Duodenal mucosa (tissue), 2 donors: ENCODE results near the gene LPP.

Source experiments
- H3K27ac ChIP-seq: one replicate; pipeline ENCODE4 v1.7.0; 2013; ENCODE audit warnings: low read depth, low read length
- H3K27me3 ChIP-seq, 2 donors: one replicate each; pipeline ENCODE4 v1.7.0; 2013; ENCODE audit warnings: low read length in 2 of 2, control low read depth in 1 of 2; ENCODE audit not compliant: insufficient read depth in 2 of 2, control insufficient read depth in 1 of 2
- H3K36me3 ChIP-seq, 2 donors: one replicate each; pipeline ENCODE4 v1.7.0; 2013; ENCODE audit warnings: low read length in 2 of 2, control low read depth in 1 of 2; ENCODE audit not compliant: insufficient read depth in 2 of 2, control insufficient read depth in 1 of 2
- H3K4me1 ChIP-seq, 2 donors: one replicate each; pipeline ENCODE4 v1.7.0; 2013; ENCODE audit warnings: low read length in 2 of 2, control low read depth in 1 of 2; ENCODE audit not compliant: insufficient read depth in 2 of 2, control insufficient read depth in 1 of 2
- H3K4me3 ChIP-seq, 2 donors: one replicate each; pipeline ENCODE4 v1.7.0; 2013; ENCODE audit warnings: low read length in 2 of 2, low read depth in 1 of 2
- H3K9ac ChIP-seq, 2 donors: one replicate each; pipeline ENCODE4 v1.7.0; 2013; ENCODE audit warnings: low read length in 2 of 2, low read depth in 1 of 2
- H3K9me3 ChIP-seq, 2 donors: one replicate each; pipeline ENCODE4 v1.7.0; 2013; ENCODE audit warnings: low read length in 2 of 2, control low read depth in 1 of 2; ENCODE audit not compliant: control insufficient read depth in 1 of 2

The LPP gene

GRCh38 chr3:188343894-188344293, 189.9 kb downstream of the LPP start:
- no peaks in the 10 kb centered on the region for H3K27me3 ChIP-seq
- no peak overlapping the region for H3K27ac ChIP-seq
- H3K36me3 ChIP-seq = no peaks in the 10 kb centered on the region
- H3K9ac ChIP-seq = no peak overlapping the region
- H3K4me3 ChIP-seq = no peak overlapping the region
- H3K4me1 ChIP-seq = peaks cover 8% of the 10 kb centered on the region in 2 donors
- H3K9me3 ChIP-seq = no peaks in the 10 kb centered on the region

GRCh38 chr3:188345223-188345622, 191.3 kb downstream of the LPP start:
- no peak overlapping the region for H3K9ac ChIP-seq
- H3K9me3 ChIP-seq = no peaks in the 10 kb centered on the region
- H3K27me3 ChIP-seq = no peaks in the 10 kb centered on the region
- H3K27ac ChIP-seq = no peak overlapping the region
- H3K36me3 ChIP-seq = no peaks in the 10 kb centered on the region
- peaks cover 12 to 18% of the 10 kb centered on the region in 2 donors for H3K4me1 ChIP-seq
- H3K4me3 ChIP-seq = no peak overlapping the region

GRCh38 chr3:188348435-188349244, 194.7 kb downstream of the LPP start:
- no peak overlapping the region for H3K27ac ChIP-seq
- H3K4me1 ChIP-seq = peaks cover 15 to 18% of the 10 kb centered on the region in 2 donors
- no peak overlapping the region for H3K4me3 ChIP-seq
- no peaks in the 10 kb centered on the region for H3K36me3 ChIP-seq
- no peaks in the 10 kb centered on the region for H3K27me3 ChIP-seq
- no peak overlapping the region for H3K9ac ChIP-seq
- no peaks in the 10 kb centered on the region for H3K9me3 ChIP-seq

GRCh38 chr3:188349351-188349901, 195.5 kb downstream of the LPP start:
- Histone ChIP-seq H3K4me1 (peaks cover 15 to 18% of the 10 kb centered on the region in 2 donors), H3K9ac (no peak overlapping the region), H3K9me3 (no peaks in the 10 kb centered on the region), H3K27ac (no peak overlapping the region), H3K27me3 (no peaks in the 10 kb centered on the region), H3K4me3 (no peak overlapping the region), H3K36me3 (no peaks in the 10 kb centered on the region)

GRCh38 chr3:188349933-188350332, 196.0 kb downstream of the LPP start:
- H3K4me3 ChIP-seq = no peak overlapping the region
- no peaks in the 10 kb centered on the region for H3K9me3 ChIP-seq
- H3K4me1 ChIP-seq = peaks cover 15 to 18% of the 10 kb centered on the region in 2 donors
- no peak overlapping the region for H3K27ac ChIP-seq
- H3K36me3 ChIP-seq = no peaks in the 10 kb centered on the region
- no peak overlapping the region for H3K9ac ChIP-seq
- no peaks in the 10 kb centered on the region for H3K27me3 ChIP-seq

GRCh38 chr3:188350961-188351360, 197.0 kb downstream of the LPP start:
- Histone ChIP-seq H3K27ac (no peak overlapping the region), H3K36me3 (no peaks in the 10 kb centered on the region), H3K9ac (no peak overlapping the region), H3K9me3 (no peaks in the 10 kb centered on the region), H3K27me3 (no peaks in the 10 kb centered on the region), H3K4me3 (no peak overlapping the region), H3K4me1 (peaks cover 15 to 18% of the 10 kb centered on the region in 2 donors)

GRCh38 chr3:188351648-188352047, 197.7 kb downstream of the LPP start:
- H3K27me3 ChIP-seq = no peaks in the 10 kb centered on the region
- no peaks in the 10 kb centered on the region for H3K9me3 ChIP-seq
- peaks cover 15 to 18% of the 10 kb centered on the region in 2 donors for H3K4me1 ChIP-seq
- H3K9ac ChIP-seq = no peak overlapping the region
- no peaks in the 10 kb centered on the region for H3K36me3 ChIP-seq
- H3K4me3 ChIP-seq = no peak overlapping the region
- no peak overlapping the region for H3K27ac ChIP-seq

- H3K27ac ChIP-seq = no peak overlapping the region
- no peak overlapping the region for H3K9ac ChIP-seq
- H3K36me3 ChIP-seq = no peaks in the 10 kb centered on the region
- no peaks in the 10 kb centered on the region for H3K9me3 ChIP-seq
- H3K4me3 ChIP-seq = no peak overlapping the region
- peaks cover 15 to 18% of the 10 kb centered on the region in 2 donors for H3K4me1 ChIP-seq
- no peaks in the 10 kb centered on the region for H3K27me3 ChIP-seq
These were observed 198.4 kb downstream of the LPP start for GRCh38 chr3:188352196-188352927.

- Histone ChIP-seq H3K27me3 (no peaks in the 10 kb centered on the region), H3K4me3 (no peak overlapping the region), H3K9ac (no peak overlapping the region), H3K36me3 (no peaks in the 10 kb centered on the region), H3K27ac (no peak overlapping the region), H3K4me1 (peaks cover 15% of the 10 kb centered on the region in 2 donors), H3K9me3 (no peaks in the 10 kb centered on the region)
These were observed 199.5 kb downstream of the LPP start for GRCh38 chr3:188353426-188353825.
